GM18951 (cell line): ENCODE results near the gene CEP68.

ENCODE experiments used
- POLR2A ChIP-seq: IDR thresholded peaks from 4 replicates; pipeline ENCODE4 v1.6.1; 2011; ENCODE audit warnings: mild to moderate bottlenecking; ENCODE audit not compliant: insufficient read length, insufficient read depth; ENCODE audit errors: extremely low read depth
- in situ Hi-C: fragments of 300-500 bp; cut with MboI; formaldehyde crosslinking; loops from one replicate; pipeline ENCODE4 v1.12.0; 2022; ENCODE audit warnings: low sequenced_read_pairs, mixed read lengths, inconsistent platforms; ENCODE audit not compliant: unreplicated experiment

The CEP68 gene

DNA sequence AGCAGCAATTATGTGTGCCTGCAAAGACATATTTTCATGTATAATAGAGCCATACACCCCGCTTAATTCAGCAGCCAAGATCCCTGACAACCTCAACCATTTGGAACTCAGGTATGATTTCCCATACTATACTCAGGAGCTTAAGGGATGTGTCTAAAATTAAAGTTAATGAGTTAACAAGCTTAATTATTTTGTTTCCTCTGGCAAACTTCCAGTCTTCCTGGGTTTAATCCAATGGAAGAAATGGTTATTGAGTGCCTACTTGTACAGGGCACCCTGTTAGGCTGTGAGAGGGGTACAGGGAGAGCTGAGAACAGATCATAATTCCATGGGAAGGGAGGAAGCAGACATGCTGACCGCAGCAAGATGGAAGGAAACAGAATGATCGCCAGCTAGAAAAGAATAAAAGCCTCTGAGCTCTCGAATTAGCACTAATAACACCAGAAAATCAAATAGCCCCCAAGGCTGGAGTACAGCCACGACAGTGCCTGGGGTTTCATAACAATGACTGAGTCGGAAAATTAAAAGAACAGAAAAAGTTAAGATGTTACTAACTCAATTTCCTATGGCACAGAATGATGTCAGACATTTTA lies 20.8 kb upstream of the CEP68 start:
- in situ Hi-C loops: loop anchor here (5.0 to 25.0 kb wide), 3 partner anchors 118 to 698 kb away; no protein-coding TSS in a partner anchor
- TF ChIP-seq POLR2A: no peak

DNA sequence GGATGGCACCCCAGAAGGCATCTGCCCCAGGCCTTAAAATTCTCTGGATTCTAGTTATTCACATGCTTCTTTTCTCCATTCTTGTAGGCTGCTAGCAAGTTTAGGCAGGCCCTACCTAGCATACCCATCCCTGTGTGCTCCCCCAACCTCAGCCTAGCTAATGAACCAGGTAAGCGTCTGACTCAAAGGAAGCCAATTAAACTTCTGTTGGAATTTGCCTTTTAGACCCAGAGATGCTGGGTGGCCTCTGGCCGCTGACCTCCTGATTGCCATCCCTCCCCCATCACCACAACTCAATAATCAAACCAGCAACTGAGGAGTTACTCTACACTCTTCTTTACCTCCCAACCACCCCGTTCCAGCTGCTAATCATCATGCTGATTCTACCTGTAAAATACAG lies 19.0 kb upstream of the CEP68 start:
- no peak for TF ChIP-seq POLR2A
- in situ Hi-C loops: loop anchor here (5.0 to 25.0 kb wide), 3 partner anchors 120 to 700 kb away; no protein-coding TSS in a partner anchor

DNA sequence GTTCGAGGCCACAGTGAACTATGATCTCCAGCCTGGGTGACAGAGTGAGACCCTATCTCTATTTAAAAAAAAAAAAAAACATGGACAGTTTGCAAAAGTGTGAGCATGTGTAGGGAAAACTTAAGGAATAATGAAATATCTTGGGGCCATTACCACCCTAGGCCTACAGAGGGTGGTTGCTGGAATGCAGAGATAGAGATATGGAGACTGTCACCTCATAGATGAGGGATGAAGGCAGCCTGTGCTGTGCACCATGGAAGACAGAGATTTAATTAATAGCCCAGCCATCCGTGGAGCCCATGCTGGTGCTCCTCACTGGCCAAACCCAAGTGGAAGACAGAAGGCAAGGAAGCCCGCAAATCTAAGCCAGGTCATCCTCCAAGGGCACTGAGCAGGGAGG lies 16.6 kb upstream of the CEP68 start:
- TF ChIP-seq POLR2A: no peak
- in situ Hi-C loops: loop anchor here (5.0 to 25.0 kb wide), 3 partner anchors 122 to 702 kb away; no protein-coding TSS in a partner anchor

- no peak for TF ChIP-seq POLR2A
- in situ Hi-C loops: loop anchor here (25.0 kb wide), 2 partner anchors 403 to 703 kb away; no protein-coding TSS in a partner anchor
Observed at GRCh38 chr2:65040400-65041261, 15.6 kb upstream of the CEP68 start.

DNA sequence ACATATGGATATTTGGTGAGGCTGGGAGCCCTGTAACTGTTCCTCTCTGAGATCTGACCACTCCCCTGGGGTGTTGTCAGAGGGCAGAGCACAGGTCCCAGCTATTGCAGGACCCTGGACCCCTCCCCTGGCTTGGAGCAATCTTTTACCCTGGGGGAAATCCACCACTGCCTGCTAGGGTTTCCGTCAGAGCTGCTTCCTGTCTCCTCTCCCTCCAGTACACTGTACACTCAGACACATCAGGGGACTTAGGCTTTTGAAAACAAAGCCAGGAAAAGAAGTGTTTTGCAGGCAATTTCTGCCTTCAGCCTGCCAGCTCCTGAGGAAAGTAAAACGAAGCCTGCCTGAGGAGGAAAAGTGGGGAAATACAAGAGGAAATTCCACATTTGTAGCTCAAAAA lies 13.2 kb upstream of the CEP68 start:
- TF ChIP-seq POLR2A: no peak
- in situ Hi-C loops: loop anchor here (25.0 kb wide), 2 partner anchors 406 to 706 kb away; no protein-coding TSS in a partner anchor

- in situ Hi-C loops: loop anchor here (25.0 kb wide), 2 partner anchors 407 to 707 kb away; no protein-coding TSS in a partner anchor
- no peak for TF ChIP-seq POLR2A
Observed at GRCh38 chr2:65044097-65044735, 12.0 kb upstream of the CEP68 start.

- no peak for TF ChIP-seq POLR2A
- in situ Hi-C loops: loop anchor here (25.0 kb wide), 2 partner anchors 408 to 708 kb away; no protein-coding TSS in a partner anchor
Observed at GRCh38 chr2:65045651-65046050, 10.6 kb upstream of the CEP68 start.

DNA sequence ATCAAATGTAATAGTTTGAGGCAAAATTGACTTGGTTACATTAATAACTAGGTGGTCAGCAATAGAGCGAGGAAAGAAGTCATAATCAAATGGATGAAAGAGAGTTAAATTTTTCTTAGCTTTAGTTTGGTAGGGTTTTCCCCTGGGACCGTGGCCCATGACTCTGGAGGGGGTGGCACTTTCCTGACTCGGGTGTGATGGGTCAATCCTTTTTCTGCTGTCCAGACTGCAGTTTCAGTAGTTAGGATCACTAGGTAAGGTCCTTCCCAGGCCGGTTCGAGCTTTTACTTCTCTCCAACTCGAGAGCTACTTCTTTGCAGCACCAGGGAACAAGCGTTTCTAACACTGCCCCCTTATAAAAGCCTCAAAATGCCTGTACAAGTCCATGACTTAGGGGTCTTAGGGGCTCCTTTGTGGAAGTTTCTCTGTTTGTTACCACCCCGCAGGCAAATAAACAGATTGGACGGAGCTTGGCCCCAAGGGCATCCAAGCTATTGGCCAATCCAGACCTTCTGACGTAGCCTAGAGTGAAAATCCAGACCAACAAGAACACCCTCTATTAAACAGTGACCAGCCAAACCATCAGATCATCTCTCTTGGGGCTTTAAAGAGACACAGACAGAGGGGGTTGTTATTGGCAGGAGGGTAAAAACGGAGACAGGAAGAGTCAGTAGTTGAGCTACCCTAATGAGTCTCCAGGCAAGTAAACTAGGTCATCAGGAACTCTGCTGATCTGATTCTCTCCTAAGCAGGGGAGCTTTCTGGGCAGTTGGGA lies 9.4 kb upstream of the CEP68 start:
- in situ Hi-C loops: loop anchor here (25.0 kb wide), 2 partner anchors 410 to 710 kb away; no protein-coding TSS in a partner anchor
- TF ChIP-seq POLR2A: no peak

DNA sequence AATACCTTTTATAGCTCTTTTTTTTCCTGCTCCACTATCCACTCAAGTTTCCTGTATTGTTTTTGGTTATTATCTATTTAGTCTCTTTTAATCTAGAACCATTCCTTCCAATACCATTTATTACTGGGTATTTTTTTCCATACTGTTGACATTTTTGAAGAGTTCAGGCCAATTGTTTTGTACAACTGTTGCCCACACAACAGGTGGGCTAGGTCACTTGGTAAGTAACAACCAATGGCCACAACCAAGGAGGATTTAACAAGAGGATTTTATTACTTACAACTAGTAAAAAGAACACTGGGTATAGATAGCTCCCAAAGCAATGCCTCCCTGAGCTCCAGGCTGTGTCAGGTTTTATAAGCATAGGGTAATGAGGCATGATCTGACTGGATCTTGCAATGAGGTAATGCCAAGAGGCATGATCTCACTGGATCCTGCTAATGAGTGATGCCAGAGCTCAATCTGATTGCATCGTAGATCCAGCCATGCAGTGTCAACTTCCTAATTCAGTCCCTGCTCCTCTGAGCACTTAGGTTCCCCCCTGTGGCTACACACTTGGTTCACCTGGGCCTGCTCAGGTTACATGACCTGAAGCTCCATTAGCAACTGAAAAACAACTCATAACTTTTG lies 7.1 kb upstream of the CEP68 start:
- in situ Hi-C loops: loop anchor here (25.0 kb wide), 2 partner anchors 412 to 712 kb away; no protein-coding TSS in a partner anchor
- TF ChIP-seq POLR2A: no peak

DNA sequence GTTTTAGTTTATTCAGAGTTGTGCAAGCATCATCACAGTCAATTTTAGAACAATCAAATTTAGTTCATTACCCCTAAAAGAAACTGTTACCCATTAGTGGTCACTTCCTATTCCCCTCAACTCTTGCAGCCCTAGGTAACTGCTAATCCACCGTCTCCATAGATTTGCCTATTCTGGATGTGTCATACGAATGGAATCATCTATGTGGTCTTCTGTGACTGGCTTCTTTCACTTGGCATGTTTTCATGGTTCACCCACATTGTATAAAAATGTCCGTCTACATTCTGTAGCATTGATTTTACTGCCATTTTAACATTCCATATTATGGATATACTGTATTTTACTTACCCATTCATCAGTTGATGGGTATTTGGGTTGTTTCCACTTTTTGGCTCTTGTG lies 5.3 kb upstream of the CEP68 start:
- TF ChIP-seq POLR2A: no peak
- in situ Hi-C loops: loop anchor here (25.0 kb wide), 1 partner anchor 136 kb away; no protein-coding TSS in a partner anchor

DNA sequence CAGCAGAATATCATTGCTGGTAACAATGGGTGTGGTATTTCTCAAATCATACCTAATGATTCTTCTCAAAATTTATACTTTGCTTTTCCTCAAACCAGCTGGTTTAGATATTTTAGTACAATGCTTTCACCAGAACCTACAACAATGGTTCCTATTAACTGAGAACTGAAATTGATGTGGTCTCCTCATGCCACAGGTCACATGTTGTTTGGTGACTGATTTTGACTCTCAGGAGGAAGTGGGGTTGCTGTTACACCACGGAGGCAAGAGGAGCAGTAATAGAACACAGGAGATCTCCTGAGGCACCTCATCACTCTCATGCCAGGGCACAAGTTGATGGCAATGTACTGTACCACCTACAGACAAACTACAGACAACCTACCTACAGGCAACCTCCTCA lies 3.0 kb upstream of the CEP68 start:
- in situ Hi-C loops: loop anchor here (25.0 kb wide), 1 partner anchor 134 kb away; no protein-coding TSS in a partner anchor
- TF ChIP-seq POLR2A: no peak
